HG03469 (cell line): ENCODE data around the gene TSR3.

ENCODE experiments used
- ATAC-seq: cut with Tn5 transposase; IDR thresholded peaks from one replicate; pipeline ENCODE4 v1.9.1; 2021; ENCODE audit warnings: mild to moderate bottlenecking, moderate library complexity, moderate number of reproducible peaks; ENCODE audit not compliant: unreplicated experiment

Gene TSR3

GRCh38 chr16:1378087-1378803, 26.6 kb upstream of the TSR3 start:
- ATAC-seq, result no peak

GRCh38 chr16:1377406-1378010, 25.8 kb upstream of the TSR3 start:
- ATAC-seq, result no peak

GRCh38 chr16:1375741-1376410, 24.2 kb upstream of the TSR3 start:
- ATAC-seq, result no peak

- ATAC-seq, result no peak
Observed at GRCh38 chr16:1375298-1375640, 23.6 kb upstream of the TSR3 start.

- no peak for ATAC-seq
Observed at GRCh38 chr16:1374418-1375297, 23.0 kb upstream of the TSR3 start.

GRCh38 chr16:1372292-1372950, 20.7 kb upstream of the TSR3 start:
- ATAC-seq, result no peak

GRCh38 chr16:1371054-1371978, 19.6 kb upstream of the TSR3 start:
- no peak for ATAC-seq

GRCh38 chr16:1367486-1368174, 16.0 kb upstream of the TSR3 start:
- ATAC-seq, result no peak

- ATAC-seq, result no peak
Observed at GRCh38 chr16:1366712-1367299, 15.1 kb upstream of the TSR3 start.

GRCh38 chr16:1366060-1366711, 14.5 kb upstream of the TSR3 start:
- ATAC-seq, result no peak

GRCh38 chr16:1364510-1364909, 12.8 kb upstream of the TSR3 start:
- no peak for ATAC-seq

- no peak for ATAC-seq
Observed at GRCh38 chr16:1363501-1364041, 11.9 kb upstream of the TSR3 start.

- no peak for ATAC-seq
Observed at GRCh38 chr16:1362807-1363206, 11.1 kb upstream of the TSR3 start.

GRCh38 chr16:1361685-1362360, 10.1 kb upstream of the TSR3 start:
- ATAC-seq, result no peak

GRCh38 chr16:1357906-1358566, 6.4 kb upstream of the TSR3 start:
- no peak for ATAC-seq

GRCh38 chr16:1356061-1356900, 4.6 kb upstream of the TSR3 start:
- no peak for ATAC-seq
